Ishikawa (cell line): ENCODE measurements around the gene MEF2C.

Experiments used
- CEBPB ChIP-seq: IDR thresholded peaks from 2 replicates; pipeline ENCODE4 v1.6.1; 2012
- CREB1 ChIP-seq: IDR thresholded peaks from 2 replicates; pipeline ENCODE4 v1.6.1; 2012; ENCODE audit warnings: low read depth
- EGR1 ChIP-seq: IDR thresholded peaks from 2 replicates; pipeline ENCODE4 v1.6.1; 2012
- EP300 ChIP-seq: IDR thresholded peaks from 2 replicates; pipeline ENCODE4 v1.6.1; 2012; ENCODE audit warnings: borderline replicate concordance
- FOXM1 ChIP-seq: IDR thresholded peaks from 2 replicates; pipeline ENCODE4 v1.6.1; 2012; ENCODE audit warnings: low read depth, borderline replicate concordance
- MAX ChIP-seq: IDR thresholded peaks from 2 replicates; pipeline ENCODE4 v1.6.1; 2012
- NFIC ChIP-seq: IDR thresholded peaks from 2 replicates; pipeline ENCODE4 v1.6.1; 2012
- RAD21 ChIP-seq: IDR thresholded peaks from 2 replicates; pipeline ENCODE4 v1.6.1; 2012; ENCODE audit warnings: low read depth
- TAF1 ChIP-seq: IDR thresholded peaks from 2 replicates; pipeline ENCODE4 v1.6.1; 2012; ENCODE audit warnings: low read depth, mild to moderate bottlenecking
- TCF12 ChIP-seq: IDR thresholded peaks from 2 replicates; pipeline ENCODE4 v1.6.1; 2012; ENCODE audit warnings: low read depth
- TEAD4 ChIP-seq: IDR thresholded peaks from 2 replicates; pipeline ENCODE4 v1.6.1; 2012
- YY1 ChIP-seq: IDR thresholded peaks from 2 replicates; pipeline ENCODE4 v1.6.1; 2012; ENCODE audit warnings: low read depth
- ZBTB7A ChIP-seq: IDR thresholded peaks from 2 replicates; pipeline ENCODE4 v1.6.1; 2012; ENCODE audit warnings: low read depth
- TF ChIP-seq, protein P1 (sequence below): IDR thresholded peaks from 2 replicates; pipeline ENCODE4 v1.6.1; 2012
- TF ChIP-seq, protein P2 (sequence below): IDR thresholded peaks from 2 replicates; pipeline ENCODE4 v1.6.1; 2012; ENCODE audit warnings: low read depth, mild to moderate bottlenecking

The MEF2C gene

DNA sequence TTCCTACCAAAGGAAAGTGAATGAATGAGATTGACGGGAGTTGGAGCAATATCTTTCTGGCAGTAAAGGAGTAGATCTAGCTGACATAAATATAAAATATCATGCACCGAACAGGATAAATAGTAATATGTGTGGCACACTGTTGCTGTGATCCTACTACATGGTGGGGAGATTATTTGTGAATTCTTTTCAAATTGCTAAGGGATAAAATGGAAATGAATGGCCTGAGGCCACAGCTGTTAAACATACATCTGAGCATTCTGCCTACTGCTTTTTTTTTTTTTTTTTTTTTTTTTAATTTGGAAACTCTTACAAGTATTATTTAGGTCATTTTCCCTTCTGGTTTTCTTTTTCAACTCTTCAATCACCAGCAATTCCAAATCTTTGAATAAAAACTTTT, 66.8 kb downstream of the MEF2C start:
- TF ChIP-seq NFIC = no peak
- TF ChIP-seq, protein P1, sequence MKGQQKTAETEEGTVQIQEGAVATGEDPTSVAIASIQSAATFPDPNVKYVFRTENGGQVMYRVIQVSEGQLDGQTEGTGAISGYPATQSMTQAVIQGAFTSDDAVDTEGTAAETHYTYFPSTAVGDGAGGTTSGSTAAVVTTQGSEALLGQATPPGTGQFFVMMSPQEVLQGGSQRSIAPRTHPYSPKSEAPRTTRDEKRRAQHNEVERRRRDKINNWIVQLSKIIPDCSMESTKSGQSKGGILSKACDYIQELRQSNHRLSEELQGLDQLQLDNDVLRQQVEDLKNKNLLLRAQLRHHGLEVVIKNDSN = no peak
- TF ChIP-seq FOXM1 = no peak
- no peak for TF ChIP-seq EGR1
- TF ChIP-seq ZBTB7A = no peak
- TF ChIP-seq TEAD4 = no peak
- no peak for TF ChIP-seq MAX
- no peak for TF ChIP-seq YY1
- TF ChIP-seq TCF12 = no peak
- no peak for TF ChIP-seq RAD21
- no peak for TF ChIP-seq EP300
- TF ChIP-seq TAF1 = no peak
- no peak for TF ChIP-seq CREB1
- TF ChIP-seq, protein P2, sequence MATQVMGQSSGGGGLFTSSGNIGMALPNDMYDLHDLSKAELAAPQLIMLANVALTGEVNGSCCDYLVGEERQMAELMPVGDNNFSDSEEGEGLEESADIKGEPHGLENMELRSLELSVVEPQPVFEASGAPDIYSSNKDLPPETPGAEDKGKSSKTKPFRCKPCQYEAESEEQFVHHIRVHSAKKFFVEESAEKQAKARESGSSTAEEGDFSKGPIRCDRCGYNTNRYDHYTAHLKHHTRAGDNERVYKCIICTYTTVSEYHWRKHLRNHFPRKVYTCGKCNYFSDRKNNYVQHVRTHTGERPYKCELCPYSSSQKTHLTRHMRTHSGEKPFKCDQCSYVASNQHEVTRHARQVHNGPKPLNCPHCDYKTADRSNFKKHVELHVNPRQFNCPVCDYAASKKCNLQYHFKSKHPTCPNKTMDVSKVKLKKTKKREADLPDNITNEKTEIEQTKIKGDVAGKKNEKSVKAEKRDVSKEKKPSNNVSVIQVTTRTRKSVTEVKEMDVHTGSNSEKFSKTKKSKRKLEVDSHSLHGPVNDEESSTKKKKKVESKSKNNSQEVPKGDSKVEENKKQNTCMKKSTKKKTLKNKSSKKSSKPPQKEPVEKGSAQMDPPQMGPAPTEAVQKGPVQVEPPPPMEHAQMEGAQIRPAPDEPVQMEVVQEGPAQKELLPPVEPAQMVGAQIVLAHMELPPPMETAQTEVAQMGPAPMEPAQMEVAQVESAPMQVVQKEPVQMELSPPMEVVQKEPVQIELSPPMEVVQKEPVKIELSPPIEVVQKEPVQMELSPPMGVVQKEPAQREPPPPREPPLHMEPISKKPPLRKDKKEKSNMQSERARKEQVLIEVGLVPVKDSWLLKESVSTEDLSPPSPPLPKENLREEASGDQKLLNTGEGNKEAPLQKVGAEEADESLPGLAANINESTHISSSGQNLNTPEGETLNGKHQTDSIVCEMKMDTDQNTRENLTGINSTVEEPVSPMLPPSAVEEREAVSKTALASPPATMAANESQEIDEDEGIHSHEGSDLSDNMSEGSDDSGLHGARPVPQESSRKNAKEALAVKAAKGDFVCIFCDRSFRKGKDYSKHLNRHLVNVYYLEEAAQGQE = no peak
- no peak for TF ChIP-seq CEBPB

GRCh38 chr5:88815050-88815789, 67.8 kb downstream of the MEF2C start:
- TF ChIP-seq TEAD4 (no peak), CEBPB (no peak), RAD21 (no peak), NFIC (no peak), YY1 (no peak), TCF12 (no peak), FOXM1 (no peak), EP300 (no peak), EGR1 (no peak), ZBTB7A (no peak), TAF1 (no peak), MAX (no peak), CREB1 (no peak)
- TF ChIP-seq, protein P2 = no peak
- TF ChIP-seq, protein P1 = no peak

DNA sequence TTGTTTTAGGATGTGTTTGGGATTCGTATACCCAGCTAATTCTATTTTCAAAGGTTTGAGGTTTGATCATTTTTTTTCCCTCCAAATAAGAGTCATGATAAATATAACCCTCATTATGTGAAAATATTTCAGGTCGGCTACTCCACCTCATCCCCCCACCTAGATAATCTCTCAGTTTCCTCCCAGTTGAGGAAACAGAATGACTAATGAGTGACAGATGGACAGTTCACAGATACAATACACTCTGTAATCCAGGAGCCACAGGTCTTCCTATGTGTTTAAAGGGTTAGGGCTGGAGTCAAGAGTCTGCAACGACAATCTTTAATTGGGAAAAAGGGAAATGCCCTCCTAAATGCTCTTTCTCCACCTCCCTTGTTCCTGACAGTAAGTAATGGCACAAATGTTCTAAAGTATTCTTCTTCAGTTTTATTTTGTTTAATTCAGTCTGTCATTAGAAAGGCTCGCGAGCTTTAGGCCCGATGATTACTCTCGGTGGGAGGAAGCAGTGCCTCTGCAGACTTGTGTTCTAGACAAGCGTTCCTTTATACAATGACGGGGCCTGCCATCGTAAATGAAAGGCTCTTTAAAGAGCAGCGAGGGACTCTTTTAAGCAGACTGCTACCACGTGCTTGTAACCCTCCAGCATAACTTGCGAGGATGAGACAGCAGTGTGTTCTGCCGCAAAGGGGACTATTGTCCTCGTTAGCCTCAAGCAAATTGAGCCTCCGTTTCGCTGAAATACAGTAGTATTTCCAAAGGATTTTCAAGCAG, 69.0 kb downstream of the MEF2C start:
- TF ChIP-seq TEAD4 = no peak
- TF ChIP-seq TAF1 = no peak
- TF ChIP-seq YY1 = no peak
- no peak for TF ChIP-seq RAD21
- no peak for TF ChIP-seq EGR1
- no peak for TF ChIP-seq TCF12
- no peak for TF ChIP-seq NFIC
- TF ChIP-seq, protein P1 = no peak
- TF ChIP-seq MAX = no peak
- no peak for TF ChIP-seq ZBTB7A
- no peak for TF ChIP-seq EP300
- no peak for TF ChIP-seq CREB1
- TF ChIP-seq FOXM1 = no peak
- no peak for TF ChIP-seq CEBPB
- TF ChIP-seq, protein P2 = no peak
